ENCODE measurements around the gene TBX2.

TBX2 gene

GRCh38 chr17:61401389-61402072, 1.9 kb downstream of the TBX2 start:
- ChIA-PET POLR2A (interaction anchor here (2.8 kb wide), 1 partner anchor 12 kb away, joined by 29 read pairs; no protein-coding TSS in a partner anchor), CTCF (interaction anchor here (0.5 to 5.1 kb wide), 7 partner anchors 7 to 185 kb away, joined by 3 to 28 read pairs (median 3); no protein-coding TSS in a partner anchor)
- H3K4me3 ChIP-seq (ENCODE audit: low read depth, low read length) = peak overlapping the region; percentile 81
- H3K36me3 ChIP-seq (ENCODE audit: control insufficient read depth in 2 of 2, insufficient read depth in 1 of 2, low read length in 2 of 2) = peaks cover 5 to 51% of the 10 kb centered on the region in 2 experiments; a peak in 2 of 3 replicates
- no peak overlapping the region for H3K27ac ChIP-seq (ENCODE audit: extremely low read depth, low read depth, low read length)
- TF ChIP-seq TSHZ1 (tag by site-specific recombination; IDR thresholded peaks at IDR 0.05; ENCODE audit: borderline replicate concordance) = no peak
- TF ChIP-seq ZBTB8A (tag by site-specific recombination; IDR thresholded peaks at IDR 0.05) = no peak
- TF ChIP-seq ZNF623 (tag by site-specific recombination; IDR thresholded peaks at IDR 0.05) = no peak
- no peak for TF ChIP-seq ZNF571 (tag by site-specific recombination; IDR thresholded peaks at IDR 0.05)
- no peak for TF ChIP-seq KLF16 (tag by site-specific recombination; IDR thresholded peaks at IDR 0.05)
- TF ChIP-seq ZNF391 (tag by site-specific recombination; IDR thresholded peaks at IDR 0.05; ENCODE audit: borderline replicate concordance, low read depth) = no peak
- TF ChIP-seq MEIS1 (CRISPR knock-in tag; IDR thresholded peaks at IDR 0.05; ENCODE audit: borderline replicate concordance) = no peak
- TF ChIP-seq ZSCAN4 (tag by site-specific recombination; IDR thresholded peaks at IDR 0.05) = no peak
- TF ChIP-seq, protein P1, sequence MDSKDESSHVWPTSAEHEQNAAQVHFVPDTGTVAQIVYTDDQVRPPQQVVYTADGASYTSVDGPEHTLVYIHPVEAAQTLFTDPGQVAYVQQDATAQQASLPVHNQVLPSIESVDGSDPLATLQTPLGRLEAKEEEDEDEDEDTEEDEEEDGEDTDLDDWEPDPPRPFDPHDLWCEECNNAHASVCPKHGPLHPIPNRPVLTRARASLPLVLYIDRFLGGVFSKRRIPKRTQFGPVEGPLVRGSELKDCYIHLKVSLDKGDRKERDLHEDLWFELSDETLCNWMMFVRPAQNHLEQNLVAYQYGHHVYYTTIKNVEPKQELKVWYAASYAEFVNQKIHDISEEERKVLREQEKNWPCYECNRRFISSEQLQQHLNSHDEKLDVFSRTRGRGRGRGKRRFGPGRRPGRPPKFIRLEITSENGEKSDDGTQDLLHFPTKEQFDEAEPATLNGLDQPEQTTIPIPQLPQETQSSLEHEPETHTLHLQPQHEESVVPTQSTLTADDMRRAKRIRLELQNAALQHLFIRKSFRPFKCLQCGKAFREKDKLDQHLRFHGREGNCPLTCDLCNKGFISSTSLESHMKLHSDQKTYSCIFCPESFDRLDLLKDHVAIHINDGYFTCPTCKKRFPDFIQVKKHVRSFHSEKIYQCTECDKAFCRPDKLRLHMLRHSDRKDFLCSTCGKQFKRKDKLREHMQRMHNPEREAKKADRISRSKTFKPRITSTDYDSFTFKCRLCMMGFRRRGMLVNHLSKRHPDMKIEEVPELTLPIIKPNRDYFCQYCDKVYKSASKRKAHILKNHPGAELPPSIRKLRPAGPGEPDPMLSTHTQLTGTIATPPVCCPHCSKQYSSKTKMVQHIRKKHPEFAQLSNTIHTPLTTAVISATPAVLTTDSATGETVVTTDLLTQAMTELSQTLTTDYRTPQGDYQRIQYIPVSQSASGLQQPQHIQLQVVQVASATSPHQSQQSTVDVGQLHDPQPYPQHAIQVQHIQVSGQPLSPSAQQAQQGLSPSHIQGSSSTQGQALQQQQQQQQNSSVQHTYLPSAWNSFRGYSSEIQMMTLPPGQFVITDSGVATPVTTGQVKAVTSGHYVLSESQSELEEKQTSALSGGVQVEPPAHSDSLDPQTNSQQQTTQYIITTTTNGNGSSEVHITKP (tag by site-specific recombination; IDR thresholded peaks at IDR 0.05) = peak; percentile 54; the same call in 1 of the 2 replicates
- TF ChIP-seq SETDB1 (IDR thresholded peaks at IDR 0.05; ENCODE audit: insufficient read length, low read length) = no peak
- TF ChIP-seq ZNF341 (tag by site-specific recombination; IDR thresholded peaks at IDR 0.05; ENCODE audit: low read depth) = peak; percentile 86
- no peak for TF ChIP-seq SCRT2 (tag by site-specific recombination; IDR thresholded peaks at IDR 0.05)
- no peak for TF ChIP-seq ZSCAN18 (tag by site-specific recombination; IDR thresholded peaks at IDR 0.05)
- no peak for TF ChIP-seq ZNF626 (tag by site-specific recombination; IDR thresholded peaks at IDR 0.05)
- no peak for TF ChIP-seq ZNF169 (tag by site-specific recombination; IDR thresholded peaks at IDR 0.05)
- no peak for TF ChIP-seq ZBTB1 (tag by site-specific recombination; IDR thresholded peaks at IDR 0.05)
- 0 out of 2 replicates have a peak, but pooled peaks cover 3% of the 10 kb centered on the region for H3K4me1 ChIP-seq (ENCODE audit: control insufficient read depth, insufficient read depth, low read length)
- H3K9me3 ChIP-seq (ENCODE audit: control insufficient read depth, insufficient read depth, low read depth, low read length) = no peaks in the 10 kb centered on the region
